ENCODE data around the gene SLC35F1. TPM values are rescaled to one million over a fixed set of nuclear protein-coding genes. Genes with fewer than 3 reads are reported as not detected.
A peak's percentile ranks its signal among the peaks of the same experiment; 100 is the strongest.

Gene SLC35F1
- total and polyA plus RNA-seq, 8 donors, result 0.18 to 4.0 (median 3.4) TPM

- no peak overlapping the region for H3K4me3 ChIP-seq
- DNase-seq (no peak), ATAC-seq (no peak)
- TF ChIP-seq CTCF (IDR thresholded peaks at IDR 0.05), result no peak
- H3K27ac ChIP-seq, result no peak overlapping the region
- no peaks in the 10 kb centered on the region for H3K9me3 ChIP-seq
- H3K36me3 ChIP-seq, result no peaks in the 10 kb centered on the region
- peaks cover 0 to 6% of the 10 kb centered on the region in 2 donors for H3K4me1 ChIP-seq
- peaks cover 12 to 46% of the 10 kb centered on the region in 2 donors for H3K27me3 ChIP-seq
- intact Hi-C loops (cut with DNase I), result no loop called here
Observed at GRCh38 chr6:117916483-117916882, 9.4 kb downstream of the SLC35F1 start.

- H3K4me3 ChIP-seq, result no peak overlapping the region
- no peak for TF ChIP-seq CTCF (IDR thresholded peaks at IDR 0.05)
- DNase-seq (no peak), ATAC-seq (no peak)
- peaks cover 0 to 6% of the 10 kb centered on the region in 2 donors for H3K4me1 ChIP-seq
- no peaks in the 10 kb centered on the region for H3K9me3 ChIP-seq
- no peak overlapping the region for H3K27ac ChIP-seq
- H3K27me3 ChIP-seq, result peaks cover 12 to 47% of the 10 kb centered on the region in 2 donors
- intact Hi-C loops (cut with DNase I), result no loop called here
- no peaks in the 10 kb centered on the region for H3K36me3 ChIP-seq
Observed at GRCh38 chr6:117917176-117917575, 10.1 kb downstream of the SLC35F1 start.

- Histone ChIP-seq H3K9me3 (no peaks in the 10 kb centered on the region), H3K36me3 (no peaks in the 10 kb centered on the region), H3K27ac (no peak overlapping the region), H3K27me3 (peaks cover 12 to 47% of the 10 kb centered on the region in 2 donors), H3K4me3 (no peak overlapping the region), H3K4me1 (peaks cover 0 to 6% of the 10 kb centered on the region in 2 donors)
- no peak for TF ChIP-seq CTCF (IDR thresholded peaks at IDR 0.05)
- ATAC-seq, result no peak
- DNase-seq, result no peak
- intact Hi-C loops (cut with DNase I), result no loop called here
Observed at GRCh38 chr6:117918454-117918853, 11.4 kb downstream of the SLC35F1 start.

- Histone ChIP-seq H3K4me3 (no peak overlapping the region), H3K27ac (no peak overlapping the region), H3K36me3 (no peaks in the 10 kb centered on the region), H3K4me1 (peaks cover 0 to 6% of the 10 kb centered on the region in 2 donors), H3K9me3 (no peaks in the 10 kb centered on the region), H3K27me3 (peaks cover 12 to 47% of the 10 kb centered on the region in 2 donors)
- ATAC-seq (no peak), DNase-seq (peak in 2 of 4 donors; percentile 18 to 24)
- TF ChIP-seq CTCF (IDR thresholded peaks at IDR 0.05), result no peak
- intact Hi-C loops (cut with DNase I), result no loop called here
Observed at GRCh38 chr6:117919275-117919674, 12.2 kb downstream of the SLC35F1 start.

GRCh38 chr6:117919775-117920729 is 13.0 kb downstream of the SLC35F1 start:
- H3K27me3 ChIP-seq, result peaks cover 12 to 47% of the 10 kb centered on the region in 2 donors
- no peaks in the 10 kb centered on the region for H3K9me3 ChIP-seq
- ATAC-seq, result peak; percentile 66
- peak in 3 of 4 donors; percentile 34 to 78 (median 39) for DNase-seq
- no peak overlapping the region for H3K4me3 ChIP-seq
- no peak for TF ChIP-seq CTCF (IDR thresholded peaks at IDR 0.05)
- no peaks in the 10 kb centered on the region for H3K36me3 ChIP-seq
- no peak overlapping the region for H3K27ac ChIP-seq
- peaks cover 0 to 6% of the 10 kb centered on the region in 2 donors for H3K4me1 ChIP-seq
- intact Hi-C loops (cut with DNase I), result no loop called here
